ENCODE measurements around the gene BEND3. TPM values are rescaled to one million over a fixed set of nuclear protein-coding genes. Genes with fewer than 3 reads are reported as not detected.
A peak's percentile ranks its signal among the peaks of the same experiment; 100 is the strongest.
"Not testable (repeated sequence)": the region's sequence is repeated elsewhere in the genome, so short reads cannot be mapped to it uniquely, and the experiment has no call there.

Gene BEND3
- polyA plus RNA-seq, 1 donor from 2014 or later, result 5.7 TPM

GRCh38 chr6:107135048-107135680, 19.8 kb upstream of the BEND3 start:
- not testable (repeated sequence) for H2AFZ ChIP-seq (ENCODE audit: low read depth, low read length); H3K27ac ChIP-seq (ENCODE audit: low read length); H3K4me2 ChIP-seq (ENCODE audit: low read length); H3K36me3 ChIP-seq (ENCODE audit: insufficient read depth, low read length); H4K20me1 ChIP-seq (ENCODE audit: insufficient read depth); H3K9me2 ChIP-seq (ENCODE audit: insufficient read depth, low read length); H3K9me3 ChIP-seq (ENCODE audit: low read length); H3F3A ChIP-seq (ENCODE audit: insufficient read depth, low read length, poor library complexity, severe bottlenecking); H3K79me2 ChIP-seq (replicated peaks; ENCODE audit: insufficient read depth, low read length); H3K27me3 ChIP-seq (ENCODE audit: insufficient read depth, low read depth, low read length); H3K9ac ChIP-seq (ENCODE audit: low read length); H3K4me3 ChIP-seq (ENCODE audit: low read length)

- Histone ChIP-seq H3K27ac (ENCODE audit: low read length) (no peak overlapping the region), H3K9ac (ENCODE audit: low read length) (no peak overlapping the region), H3K4me2 (ENCODE audit: low read length) (no peak overlapping the region), H3K4me3 (ENCODE audit: low read length) (no peak overlapping the region), H3K9me2 (ENCODE audit: insufficient read depth, low read length) (no peaks in the 10 kb centered on the region), H4K20me1 (ENCODE audit: insufficient read depth) (no peaks in the 10 kb centered on the region), H3K27me3 (ENCODE audit: insufficient read depth, low read depth, low read length) (no peaks in the 10 kb centered on the region), H3K79me2 (replicated peaks; ENCODE audit: insufficient read depth, low read length) (no peaks in the 10 kb centered on the region), H2AFZ (ENCODE audit: low read depth, low read length) (no peak overlapping the region), H3K36me3 (ENCODE audit: insufficient read depth, low read length) (no peaks in the 10 kb centered on the region), H3F3A (ENCODE audit: insufficient read depth, low read length, poor library complexity, severe bottlenecking) (no peaks in the 10 kb centered on the region), H3K9me3 (ENCODE audit: low read length) (no peaks in the 10 kb centered on the region)
- TF ChIP-seq EP300 (conservative IDR thresholded peaks at IDR 0.05; ENCODE audit: poor library complexity, severe bottlenecking) (no peak), EZH2 (IDR thresholded peaks at IDR 0.05; ENCODE audit: borderline replicate concordance, insufficient read depth, low read length, poor library complexity, severe bottlenecking) (no peak), REST (IDR thresholded peaks at IDR 0.05; ENCODE audit: borderline replicate concordance) (no peak), RAD21 (conservative IDR thresholded peaks at IDR 0.05) (peak; percentile 82), SMC3 (conservative IDR thresholded peaks at IDR 0.05; ENCODE audit: poor library complexity) (peak; percentile 90), TAF1 (IDR thresholded peaks at IDR 0.05; ENCODE audit: low read depth) (no peak), POLR2AphosphoS5 (IDR thresholded peaks at IDR 0.05) (no peak), MXI1 (conservative IDR thresholded peaks at IDR 0.05; ENCODE audit: poor library complexity, severe bottlenecking) (no peak), CTCF (IDR thresholded peaks at IDR 0.05; ENCODE audit: poor library complexity, severe bottlenecking) (peak; percentile 80)
Observed at GRCh38 chr6:107132330-107132954, 17.1 kb upstream of the BEND3 start.
